ENCODE results near the gene NRN1.
"Not testable (repeated sequence)": the region's sequence is repeated elsewhere in the genome, so short reads cannot be mapped to it uniquely, and the experiment has no call there.

NRN1 gene

DNA sequence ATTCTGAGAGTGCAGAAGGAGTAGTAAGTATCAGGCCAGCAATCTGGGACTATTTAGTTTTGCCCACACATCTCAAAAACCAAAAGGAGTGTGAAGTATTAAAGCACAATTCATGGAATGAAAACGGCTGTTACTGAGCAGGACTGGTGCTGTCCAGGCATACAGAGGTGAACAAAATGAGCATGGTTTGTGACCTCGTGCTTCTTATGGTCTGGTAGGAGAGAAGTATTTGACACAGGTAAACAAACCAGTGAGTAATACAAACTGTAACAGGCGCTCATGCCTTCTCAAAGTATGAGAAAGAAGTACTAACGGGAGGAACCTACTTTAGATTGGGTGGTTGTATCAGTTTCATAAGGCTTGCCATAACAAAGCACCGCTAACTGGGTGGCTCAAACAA is 17.5 kb upstream of the NRN1 start:
- H3K23ac ChIP-seq (ENCODE audit: low read length in 2 of 2), result no peak overlapping the region
- no peak overlapping the region for H2BK12ac ChIP-seq (ENCODE audit: low read length in 2 of 2)
- H2BK120ac ChIP-seq (ENCODE audit: low read depth, low read length), result no peak overlapping the region
- H4K8ac ChIP-seq (ENCODE audit: low read length), result no peak overlapping the region
- H3K9ac ChIP-seq (ENCODE audit: low read length), result no peak overlapping the region
- H3K27me3 ChIP-seq (ENCODE audit: control insufficient read depth in 1 of 2, insufficient read depth in 1 of 2, low read length in 2 of 2), result peaks cover 0 to 27% of the 10 kb centered on the region in 2 experiments
- no peak overlapping the region for H2BK5ac ChIP-seq (ENCODE audit: low read depth, low read length, poor library complexity, severe bottlenecking)
- no peak overlapping the region for H2BK15ac ChIP-seq (ENCODE audit: low read depth, poor library complexity, severe bottlenecking)
- H3K4ac ChIP-seq (ENCODE audit: low read depth in 1 of 2, low read length in 2 of 2), result no peak overlapping the region
- no peak overlapping the region for H3K4me2 ChIP-seq (ENCODE audit: low read length, poor library complexity, severe bottlenecking)
- no peak overlapping the region for H4K91ac ChIP-seq (ENCODE audit: low read length)
- H3K36me3 ChIP-seq (ENCODE audit: control insufficient read depth in 1 of 2, insufficient read depth in 2 of 2, low read depth in 1 of 2, low read length in 2 of 2), result no peaks in the 10 kb centered on the region
- no peak overlapping the region for H3K4me3 ChIP-seq (ENCODE audit: insufficient read depth in 1 of 2, low read depth in 1 of 2, low read length in 2 of 2)
- H3K27ac ChIP-seq (ENCODE audit: low read length, poor library complexity, severe bottlenecking), result no peak overlapping the region
- 61% methylated on average over 5 of the region's 5 CpGs for WGBS
- H3K4me1 ChIP-seq (ENCODE audit: control insufficient read depth, insufficient read depth, low read depth, low read length), result no peaks in the 10 kb centered on the region
- H3K14ac ChIP-seq (ENCODE audit: low read length in 2 of 2), result no peak overlapping the region
- no peak overlapping the region for H2AFZ ChIP-seq (ENCODE audit: low read depth, low read length)
- DNase-seq, result no peak
- H2AK5ac ChIP-seq (ENCODE audit: low read length, severe bottlenecking), result no peak overlapping the region
- H3K9me3 ChIP-seq (ENCODE audit: control insufficient read depth, low read length), result no peaks in the 10 kb centered on the region
- no peak overlapping the region for H3K18ac ChIP-seq (ENCODE audit: low read depth in 1 of 2, low read length in 2 of 2)
- H3K79me1 ChIP-seq (replicated peaks; ENCODE audit: low read length, poor library complexity, severe bottlenecking), result no peaks in the 10 kb centered on the region

DNA sequence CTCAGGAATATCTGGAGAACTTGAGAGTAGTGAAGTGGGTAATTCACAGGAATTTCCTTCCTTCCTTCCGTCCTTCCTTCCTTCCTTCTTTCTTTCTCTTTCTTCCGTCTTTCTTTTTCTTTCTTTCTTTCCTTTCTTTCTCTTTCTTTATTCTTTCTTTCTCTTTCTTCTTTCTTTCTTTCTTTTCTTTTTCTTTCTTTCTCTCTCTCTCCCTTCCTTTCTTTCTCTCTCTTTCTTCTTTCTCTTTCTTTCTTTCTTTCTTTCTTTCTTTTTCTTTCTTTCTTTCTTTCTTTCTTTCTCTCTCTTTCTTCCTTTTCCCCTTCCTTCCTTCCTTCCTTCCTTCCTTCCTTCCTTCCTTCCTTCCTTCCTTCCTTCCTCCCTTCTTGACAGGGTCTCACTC is 16.1 kb upstream of the NRN1 start:
- H2AK5ac ChIP-seq (ENCODE audit: low read length, severe bottlenecking); H2BK15ac ChIP-seq (ENCODE audit: low read depth, poor library complexity, severe bottlenecking); H3K23ac ChIP-seq (ENCODE audit: low read length in 2 of 2); H3K27ac ChIP-seq (ENCODE audit: low read length, poor library complexity, severe bottlenecking); H3K79me1 ChIP-seq (replicated peaks; ENCODE audit: low read length, poor library complexity, severe bottlenecking); DNase-seq; H3K18ac ChIP-seq (ENCODE audit: low read depth in 1 of 2, low read length in 2 of 2); H3K4me2 ChIP-seq (ENCODE audit: low read length, poor library complexity, severe bottlenecking); H4K91ac ChIP-seq (ENCODE audit: low read length); H2BK12ac ChIP-seq (ENCODE audit: low read length in 2 of 2); H2AFZ ChIP-seq (ENCODE audit: low read depth, low read length); H2BK120ac ChIP-seq (ENCODE audit: low read depth, low read length); H3K9me3 ChIP-seq (ENCODE audit: control insufficient read depth, low read length); H3K36me3 ChIP-seq (ENCODE audit: control insufficient read depth in 1 of 2, insufficient read depth in 2 of 2, low read depth in 1 of 2, low read length in 2 of 2); H3K4ac ChIP-seq (ENCODE audit: low read depth in 1 of 2, low read length in 2 of 2); H3K14ac ChIP-seq (ENCODE audit: low read length in 2 of 2); H3K9ac ChIP-seq (ENCODE audit: low read length); H3K4me1 ChIP-seq (ENCODE audit: control insufficient read depth, insufficient read depth, low read depth, low read length); H2BK5ac ChIP-seq (ENCODE audit: low read depth, low read length, poor library complexity, severe bottlenecking); H3K4me3 ChIP-seq (ENCODE audit: insufficient read depth in 1 of 2, low read depth in 1 of 2, low read length in 2 of 2); H4K8ac ChIP-seq (ENCODE audit: low read length): not testable (repeated sequence)
- WGBS, result 65% methylated on average over 2 of the region's 2 CpGs
- peaks cover 0 to 27% of the 10 kb centered on the region in 2 experiments for H3K27me3 ChIP-seq (ENCODE audit: control insufficient read depth in 1 of 2, insufficient read depth in 1 of 2, low read length in 2 of 2)

DNA sequence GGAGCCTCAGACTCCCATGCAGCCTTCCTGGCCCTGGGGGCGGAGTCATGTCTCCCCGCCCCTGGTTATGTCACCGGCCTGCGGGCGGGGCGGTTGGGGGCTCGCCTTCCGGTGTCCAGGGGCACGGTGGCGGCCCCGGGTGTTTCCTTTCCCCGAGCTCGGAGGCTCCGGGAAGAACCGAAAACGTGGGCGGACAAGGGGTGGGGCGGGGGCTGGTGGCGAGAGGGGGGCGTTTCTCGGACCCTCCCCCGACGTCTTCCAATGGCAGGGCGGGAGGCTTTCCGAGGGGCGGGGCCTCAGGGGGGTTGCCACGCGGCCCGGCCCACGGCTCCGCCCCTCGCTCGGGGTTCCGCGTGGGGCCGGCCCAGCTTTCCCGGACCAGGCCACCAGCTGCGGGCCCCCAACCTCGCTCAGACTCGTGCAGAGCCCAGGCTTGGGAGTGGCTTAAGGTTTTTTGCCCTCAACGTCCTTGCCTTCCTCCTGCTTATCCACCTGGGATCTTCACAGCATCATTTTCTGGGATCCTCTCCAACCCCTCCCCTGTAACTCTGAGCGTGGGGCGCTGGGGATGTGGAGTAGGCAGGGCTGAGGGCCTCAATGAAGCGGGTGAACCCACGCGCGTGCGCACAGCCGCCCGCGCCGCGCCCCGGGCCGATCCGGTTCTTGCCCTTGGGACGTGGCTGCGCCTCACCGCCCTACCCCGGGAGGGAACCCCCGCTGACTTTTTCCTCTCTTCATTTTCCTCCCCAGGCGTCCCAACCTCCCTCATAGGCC is 2.1 kb upstream of the NRN1 start:
- Histone ChIP-seq H3K9ac (ENCODE audit: low read length) (peak overlapping the region; percentile 90), H2BK120ac (ENCODE audit: low read depth, low read length) (no peak overlapping the region), H3K4me3 (ENCODE audit: insufficient read depth in 1 of 2, low read depth in 1 of 2, low read length in 2 of 2) (peak overlapping the region in 1 of 2 experiments; percentile 81), H2BK15ac (ENCODE audit: low read depth, poor library complexity, severe bottlenecking) (no peak overlapping the region), H4K91ac (ENCODE audit: low read length) (no peak overlapping the region), H2AK5ac (ENCODE audit: low read length, severe bottlenecking) (no peak overlapping the region), H3K4me1 (ENCODE audit: control insufficient read depth, insufficient read depth, low read depth, low read length) (peaks cover 19% of the 10 kb centered on the region), H2BK5ac (ENCODE audit: low read depth, low read length, poor library complexity, severe bottlenecking) (no peak overlapping the region), H3K23ac (ENCODE audit: low read length in 2 of 2) (no peak overlapping the region), H3K9me3 (ENCODE audit: control insufficient read depth, low read length) (no peaks in the 10 kb centered on the region), H3K14ac (ENCODE audit: low read length in 2 of 2) (no peak overlapping the region), H3K79me1 (replicated peaks; ENCODE audit: low read length, poor library complexity, severe bottlenecking) (no peaks in the 10 kb centered on the region), H3K4ac (ENCODE audit: low read depth in 1 of 2, low read length in 2 of 2) (no peak overlapping the region), H2BK12ac (ENCODE audit: low read length in 2 of 2) (no peak overlapping the region), H3K36me3 (ENCODE audit: control insufficient read depth in 1 of 2, insufficient read depth in 2 of 2, low read depth in 1 of 2, low read length in 2 of 2) (no peaks in the 10 kb centered on the region), H4K8ac (ENCODE audit: low read length) (no peak overlapping the region), H2AFZ (ENCODE audit: low read depth, low read length) (no peak overlapping the region), H3K4me2 (ENCODE audit: low read length, poor library complexity, severe bottlenecking) (peak overlapping the region; percentile 19), H3K27ac (ENCODE audit: low read length, poor library complexity, severe bottlenecking) (no peak overlapping the region), H3K18ac (ENCODE audit: low read depth in 1 of 2, low read length in 2 of 2) (no peak overlapping the region), H3K27me3 (ENCODE audit: control insufficient read depth in 1 of 2, insufficient read depth in 1 of 2, low read length in 2 of 2) (peaks cover 52 to 60% of the 10 kb centered on the region in 2 experiments)
- no peak for DNase-seq
- 10% methylated on average over 37 of the region's 62 CpGs for WGBS

DNA sequence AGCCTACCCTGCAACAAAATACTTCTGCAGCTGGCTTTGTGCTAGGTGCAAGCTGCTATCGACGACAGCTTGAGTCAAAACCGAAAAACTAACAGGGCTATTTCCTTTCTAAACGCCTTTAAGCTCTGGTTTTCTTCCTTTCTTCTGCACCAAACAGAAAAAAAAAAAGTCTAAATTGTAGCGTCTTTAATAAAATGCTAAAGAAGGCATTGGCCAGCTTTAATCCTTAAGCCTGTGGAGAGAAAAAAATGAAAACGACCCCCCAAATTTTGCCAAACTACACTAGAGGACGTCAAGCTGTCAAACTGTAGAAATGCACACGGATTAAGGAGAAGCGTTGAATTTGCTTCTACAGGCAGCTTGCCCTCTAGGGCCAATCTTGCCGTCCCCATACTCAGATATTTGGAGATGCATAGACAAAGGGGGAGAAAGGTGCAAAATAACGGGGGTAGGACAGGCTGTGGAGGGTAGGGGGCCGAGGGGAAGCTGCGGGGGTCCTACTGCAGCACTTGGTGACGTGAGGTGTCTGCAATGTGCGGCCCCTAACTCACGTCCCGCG is 1.4 kb upstream of the NRN1 start:
- Histone ChIP-seq H3K9ac (ENCODE audit: low read length) (peak overlapping the region; percentile 90), H2BK5ac (ENCODE audit: low read depth, low read length, poor library complexity, severe bottlenecking) (no peak overlapping the region), H4K91ac (ENCODE audit: low read length) (no peak overlapping the region), H3K14ac (ENCODE audit: low read length in 2 of 2) (no peak overlapping the region), H3K4me2 (ENCODE audit: low read length, poor library complexity, severe bottlenecking) (no peak overlapping the region), H3K79me1 (replicated peaks; ENCODE audit: low read length, poor library complexity, severe bottlenecking) (no peaks in the 10 kb centered on the region), H2AK5ac (ENCODE audit: low read length, severe bottlenecking) (no peak overlapping the region), H4K8ac (ENCODE audit: low read length) (no peak overlapping the region), H3K27ac (ENCODE audit: low read length, poor library complexity, severe bottlenecking) (no peak overlapping the region), H2BK12ac (ENCODE audit: low read length in 2 of 2) (no peak overlapping the region), H3K23ac (ENCODE audit: low read length in 2 of 2) (no peak overlapping the region), H3K4me1 (ENCODE audit: control insufficient read depth, insufficient read depth, low read depth, low read length) (peaks cover 26% of the 10 kb centered on the region), H3K27me3 (ENCODE audit: control insufficient read depth in 1 of 2, insufficient read depth in 1 of 2, low read length in 2 of 2) (peaks cover 55 to 67% of the 10 kb centered on the region in 2 experiments), H3K9me3 (ENCODE audit: control insufficient read depth, low read length) (no peaks in the 10 kb centered on the region), H3K36me3 (ENCODE audit: control insufficient read depth in 1 of 2, insufficient read depth in 2 of 2, low read depth in 1 of 2, low read length in 2 of 2) (no peaks in the 10 kb centered on the region), H2BK15ac (ENCODE audit: low read depth, poor library complexity, severe bottlenecking) (no peak overlapping the region), H3K4me3 (ENCODE audit: insufficient read depth in 1 of 2, low read depth in 1 of 2, low read length in 2 of 2) (peak overlapping the region in 1 of 2 experiments; percentile 81), H2BK120ac (ENCODE audit: low read depth, low read length) (no peak overlapping the region), H3K4ac (ENCODE audit: low read depth in 1 of 2, low read length in 2 of 2) (no peak overlapping the region), H3K18ac (ENCODE audit: low read depth in 1 of 2, low read length in 2 of 2) (no peak overlapping the region), H2AFZ (ENCODE audit: low read depth, low read length) (no peak overlapping the region)
- 4% methylated on average over 12 of the region's 18 CpGs for WGBS
- no peak for DNase-seq
